HepG2 (cell line): ENCODE results near the gene LRP1B.

Experiments used
- BRCA1 ChIP-seq: sonication (generic); formaldehyde crosslinking; IDR thresholded peaks from 2 replicates; pipeline ENCODE4 v1.4.0; 2020; ENCODE audit warnings: missing genetic modification reagents
- POLR2AphosphoS5 ChIP-seq: IDR thresholded peaks from 2 replicates; pipeline ENCODE4 v1.6.1; 2012; ENCODE audit warnings: low read depth, low read length
- TBP ChIP-seq: sonication (generic); formaldehyde crosslinking; IDR thresholded peaks from 2 replicates; pipeline ENCODE4 v1.5.0; 2020; ENCODE audit warnings: missing genetic modification reagents
- WIZ ChIP-seq: sonication (generic); formaldehyde crosslinking; IDR thresholded peaks from 2 replicates; pipeline ENCODE4 v1.5.1; 2020; ENCODE audit warnings: mild to moderate bottlenecking, missing genetic modification reagents
- YY1 ChIP-seq: IDR thresholded peaks from 2 replicates; pipeline ENCODE4 v1.6.1; 2011; ENCODE audit warnings: low read length, low read depth, moderate library complexity, mild to moderate bottlenecking; ENCODE audit not compliant: insufficient read depth, insufficient replicate concordance
- ZNF781 ChIP-seq: sonication (generic); formaldehyde crosslinking; IDR thresholded peaks from 2 replicates; pipeline ENCODE4 v1.5.1; 2020; ENCODE audit warnings: borderline replicate concordance, mild to moderate bottlenecking, missing genetic modification reagents; ENCODE audit errors: not compliant biosample characterization

- TF ChIP-seq ZNF781 (CRISPR knock-in tag) (no peak), BRCA1 (CRISPR knock-in tag) (no peak), YY1 (no peak), WIZ (CRISPR knock-in tag) (no peak), TBP (no peak), POLR2AphosphoS5 (no peak)
Observed at GRCh38 chr2:140701726-140702125, 1429.1 kb downstream of the LRP1B start.
